ENCODE measurements around the gene HOXD4. TPM values are rescaled to one million over a fixed set of nuclear protein-coding genes. Genes with fewer than 3 reads are reported as not detected.

The HOXD4 gene
- total RNA-seq, 4 donors from 2014 or later, result 3.8 to 17.1 (median 16.6) TPM

- Histone ChIP-seq H3K4me3 (no peak overlapping the region), H3K36me3 (peaks cover 0 to 53% (median 0%) of the 10 kb centered on the region in 3 donors), H3K9me3 (no peaks in the 10 kb centered on the region), H3K27me3 (peaks cover 0 to 90% of the 10 kb centered on the region in 2 donors), H3K27ac (no peak overlapping the region), H3K4me1 (peaks cover 0 to 8% (median 0%) of the 10 kb centered on the region in 4 donors)
- TF ChIP-seq POLR2A (IDR thresholded peaks at IDR 0.05) (no peak), EP300 (IDR thresholded peaks at IDR 0.05) (no peak)
- TF ChIP-seq, protein P1, sequence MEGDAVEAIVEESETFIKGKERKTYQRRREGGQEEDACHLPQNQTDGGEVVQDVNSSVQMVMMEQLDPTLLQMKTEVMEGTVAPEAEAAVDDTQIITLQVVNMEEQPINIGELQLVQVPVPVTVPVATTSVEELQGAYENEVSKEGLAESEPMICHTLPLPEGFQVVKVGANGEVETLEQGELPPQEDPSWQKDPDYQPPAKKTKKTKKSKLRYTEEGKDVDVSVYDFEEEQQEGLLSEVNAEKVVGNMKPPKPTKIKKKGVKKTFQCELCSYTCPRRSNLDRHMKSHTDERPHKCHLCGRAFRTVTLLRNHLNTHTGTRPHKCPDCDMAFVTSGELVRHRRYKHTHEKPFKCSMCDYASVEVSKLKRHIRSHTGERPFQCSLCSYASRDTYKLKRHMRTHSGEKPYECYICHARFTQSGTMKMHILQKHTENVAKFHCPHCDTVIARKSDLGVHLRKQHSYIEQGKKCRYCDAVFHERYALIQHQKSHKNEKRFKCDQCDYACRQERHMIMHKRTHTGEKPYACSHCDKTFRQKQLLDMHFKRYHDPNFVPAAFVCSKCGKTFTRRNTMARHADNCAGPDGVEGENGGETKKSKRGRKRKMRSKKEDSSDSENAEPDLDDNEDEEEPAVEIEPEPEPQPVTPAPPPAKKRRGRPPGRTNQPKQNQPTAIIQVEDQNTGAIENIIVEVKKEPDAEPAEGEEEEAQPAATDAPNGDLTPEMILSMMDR (IDR thresholded peaks at IDR 0.05), result no peak
- 74 to 83% methylated on average over 42 to 48 of the region's 48 CpGs for WGBS, 2 donors
- no peak for DNase-seq (ENCODE audit: low spot score in 2 of 2)
Measured at GRCh38 chr2:176152350-176153181, 1.2 kb downstream of the HOXD4 start.

- WGBS, 2 donors, result 84 to 85% methylated on average over 11 of the region's 11 CpGs
- Histone ChIP-seq H3K4me1 (peaks cover 0 to 20% (median 2%) of the 10 kb centered on the region in 4 donors), H3K27me3 (peaks cover 0 to 92% of the 10 kb centered on the region in 2 donors), H3K27ac (no peak overlapping the region), H3K9me3 (no peaks in the 10 kb centered on the region), H3K4me3 (no peak overlapping the region), H3K36me3 (peaks cover 0 to 45% (median 0%) of the 10 kb centered on the region in 3 donors)
- no peak for DNase-seq (ENCODE audit: low spot score in 2 of 2)
- TF ChIP-seq POLR2A (IDR thresholded peaks at IDR 0.05) (no peak), EP300 (IDR thresholded peaks at IDR 0.05) (no peak)
- TF ChIP-seq, protein P1 (IDR thresholded peaks at IDR 0.05), result no peak
Measured at GRCh38 chr2:176154576-176155252, 3.4 kb downstream of the HOXD4 start.

- no peaks in the 10 kb centered on the region for H3K9me3 ChIP-seq
- H3K27ac ChIP-seq, result no peak overlapping the region
- peaks cover 0 to 28% (median 9%) of the 10 kb centered on the region in 4 donors for H3K4me1 ChIP-seq
- H3K36me3 ChIP-seq, result peaks cover 0 to 37% (median 0%) of the 10 kb centered on the region in 3 donors
- H3K4me3 ChIP-seq, result no peak overlapping the region
- 78 to 82% methylated on average over 6 of the region's 6 CpGs for WGBS, 2 donors
- TF ChIP-seq, protein P1 (IDR thresholded peaks at IDR 0.05), result no peak
- TF ChIP-seq POLR2A (IDR thresholded peaks at IDR 0.05) (no peak), EP300 (IDR thresholded peaks at IDR 0.05) (no peak)
- DNase-seq (ENCODE audit: low spot score in 2 of 2), result no peak
- H3K27me3 ChIP-seq, result peaks cover 1 to 92% of the 10 kb centered on the region in 2 donors
Measured at GRCh38 chr2:176155356-176156044, 4.2 kb downstream of the HOXD4 start.

DNA sequence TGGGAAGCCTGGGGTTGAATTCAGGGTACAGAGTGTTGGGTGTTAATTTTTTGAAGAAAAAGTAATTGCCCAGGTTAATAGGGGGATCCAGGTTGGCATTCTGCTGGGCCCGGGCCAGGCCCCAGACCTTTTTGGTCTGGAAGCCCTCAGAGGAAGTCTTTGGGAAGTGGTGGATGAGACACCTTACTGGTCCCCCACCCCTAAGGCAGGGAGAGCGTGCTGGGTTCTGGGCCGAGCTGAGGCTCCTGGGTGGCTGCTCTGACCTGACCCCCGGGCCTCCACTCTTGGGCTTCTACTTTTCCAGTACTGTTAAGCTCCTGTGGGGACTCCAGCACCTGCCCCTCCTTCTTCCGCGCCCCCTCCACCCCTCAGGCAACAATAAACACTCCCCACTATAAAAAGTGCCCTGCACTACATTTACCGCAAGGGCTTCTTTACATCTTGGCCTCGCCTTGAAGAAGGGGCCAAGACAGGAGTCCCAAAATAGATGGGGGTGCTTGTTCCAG lies 5.0 kb downstream of the HOXD4 start:
- peaks cover 0 to 30% (median 0%) of the 10 kb centered on the region in 3 donors for H3K36me3 ChIP-seq
- H3K27me3 ChIP-seq, result peaks cover 3 to 92% of the 10 kb centered on the region in 2 donors
- peaks cover 0 to 34% (median 9%) of the 10 kb centered on the region in 4 donors for H3K4me1 ChIP-seq
- H3K27ac ChIP-seq, result no peak overlapping the region
- DNase-seq (ENCODE audit: low spot score in 2 of 2), result no peak
- H3K4me3 ChIP-seq, result no peak overlapping the region
- WGBS, 2 donors, result 81 to 88% methylated on average over 8 of the region's 8 CpGs
- no peak for TF ChIP-seq POLR2A (IDR thresholded peaks at IDR 0.05)
- TF ChIP-seq, protein P1 (IDR thresholded peaks at IDR 0.05), result no peak
- TF ChIP-seq EP300 (IDR thresholded peaks at IDR 0.05), result no peak
- H3K9me3 ChIP-seq, result no peaks in the 10 kb centered on the region
